SK-N-SH (cell line): Measurements from ENCODE around the gene PPP1R1A. TPM values are rescaled to one million over a fixed set of nuclear protein-coding genes. Genes with fewer than 3 reads are reported as not detected.

Source experiments
- CTCF ChIA-PET: fragments of 300-600, 350-600 bp; formaldehyde crosslinking; extraction: SDS; loops from one replicate; lab custom pipeline; 2021; lab: Yijun Ruan, JAX
- POLR2A ChIA-PET: fragments of 350-600 bp; sonication (Branson Sonifier 250); formaldehyde crosslinking; extraction: SDS; loops from one replicate; lab custom pipeline; 2020; ENCODE audit warnings: antibody characterized with exemption, inconsistent platforms; lab: Yijun Ruan, JAX
- DNase-seq: peaks from one replicate; pipeline ENCODE4 v3.0.0; 2012
- H2AFZ ChIP-seq: fragments of 200-600 bp; sonication (generic); 2 replicates; pipeline ENCODE4 v1.8.1; 2016; ENCODE audit warnings: antibody characterized with exemption, mild to moderate bottlenecking, low read depth
- H3F3A ChIP-seq: fragments of 200-600 bp; sonication (generic); replicated peaks from 2 replicates; pipeline ENCODE3; 2016; ENCODE audit warnings: antibody characterized with exemption, mild to moderate bottlenecking; ENCODE audit not compliant: insufficient read depth
- H3K27ac ChIP-seq, 2 experiments: fragments of 200-500 bp in 1 of 2; fragments of 200-600 bp in 1 of 2; sonication (Bioruptor generic) in 1 of 2; sonication (generic), shearing (Covaris generic) in 1 of 2; 2 replicates each; pipeline versions ENCODE4 v1.5.1 to v1.6.1; 2014 to 2016; ENCODE audit warnings: low read depth in 2 of 2, inconsistent platforms in 1 of 2, low read length in 1 of 2, mild to moderate bottlenecking in 1 of 2, mixed read lengths in 1 of 2
- H3K27me3 ChIP-seq: fragments of 200-600 bp; sonication (generic), shearing (Covaris generic); 2 replicates; pipeline ENCODE4 v1.6.1; 2016; ENCODE audit warnings: mixed run types; ENCODE audit not compliant: insufficient read depth
- H3K36me3 ChIP-seq, 2 experiments: fragments of 200-500 bp in 1 of 2; fragments of 200-600 bp in 1 of 2; sonication (Bioruptor generic) in 1 of 2; sonication (generic) in 1 of 2; replicated peaks in 1 of 2; 2 replicates each; pipeline versions ENCODE3 to v1.5.1; 2014 to 2016; ENCODE audit warnings: low read length in 1 of 2, mild to moderate bottlenecking in 1 of 2; ENCODE audit not compliant: insufficient read depth in 2 of 2, control insufficient read depth in 1 of 2
- H3K4me1 ChIP-seq, 2 experiments: fragments of 200-500 bp in 1 of 2; fragments of 200-600 bp in 1 of 2; sonication (Bioruptor generic) in 1 of 2; sonication (generic), shearing (Covaris generic) in 1 of 2; 2 replicates each; pipeline versions ENCODE4 v1.5.1 to v1.6.1; 2014 to 2016; ENCODE audit warnings: low read depth in 1 of 2, low read length in 1 of 2, mixed run types in 1 of 2; ENCODE audit not compliant: insufficient read depth in 2 of 2, control insufficient read depth in 1 of 2
- H3K4me2 ChIP-seq: fragments of 200-600 bp; sonication (generic), shearing (Covaris generic); 2 replicates; pipeline ENCODE4 v1.6.1; 2017; ENCODE audit warnings: mixed run types
- H3K4me3 ChIP-seq, 2 experiments: fragments of 200-500 bp in 1 of 2; fragments of 200-600 bp in 1 of 2; sonication (Bioruptor generic) in 1 of 2; sonication (generic), shearing (Covaris generic) in 1 of 2; 2 replicates each; pipeline versions ENCODE4 v1.5.1 to v1.8.1; 2014 to 2016; ENCODE audit warnings: low read depth in 2 of 2, inconsistent platforms in 1 of 2, low read length in 1 of 2, mild to moderate bottlenecking in 1 of 2, mixed read lengths in 1 of 2, moderate library complexity in 1 of 2
- H3K79me2 ChIP-seq: fragments of 200-600 bp; sonication (generic); 2 replicates; pipeline ENCODE4 v1.8.1; 2017; ENCODE audit warnings: mild to moderate bottlenecking; ENCODE audit not compliant: insufficient read depth
- H3K9ac ChIP-seq: fragments of 200-600 bp; sonication (generic); 2 replicates; pipeline ENCODE4 v1.6.1; 2017; ENCODE audit warnings: mixed run types
- H3K9me2 ChIP-seq: fragments of 200-600 bp; sonication (generic); 2 replicates; pipeline ENCODE4 v1.6.1; 2017; ENCODE audit warnings: mixed run types
- H3K9me3 ChIP-seq: fragments of 200-600 bp; sonication (generic); 2 replicates; pipeline ENCODE4 v1.6.1; 2017; ENCODE audit warnings: mixed run types, mild to moderate bottlenecking, moderate library complexity
- H4K20me1 ChIP-seq: fragments of 200-600 bp; sonication (generic); 2 replicates; pipeline ENCODE4 v1.6.1; 2017; ENCODE audit warnings: mild to moderate bottlenecking, mixed run types; ENCODE audit not compliant: insufficient read depth
- CHD2 ChIP-seq: fragments of 150-350 bp; IDR thresholded peaks from 2 replicates; pipeline ENCODE4 v1.6.1; 2018; ENCODE audit warnings: low read length; ENCODE audit not compliant: partially characterized antibody
- ELF1 ChIP-seq: IDR thresholded peaks from 2 replicates; pipeline ENCODE4 v1.4.0; 2012
- EP300 ChIP-seq, 2 experiments: IDR thresholded peaks; 2 replicates each; pipeline versions ENCODE4 v1.4.0 to v1.6.1; 2012; ENCODE audit warnings: borderline replicate concordance in 1 of 2, low read depth in 1 of 2, low read length in 1 of 2
- EZH2phosphoT487 ChIP-seq: fragments of 200-600 bp; sonication (generic); IDR thresholded peaks from 2 replicates; pipeline ENCODE4 v1.6.1; 2017; ENCODE audit warnings: low read depth, mixed run types, mild to moderate bottlenecking, antibody characterized with exemption, moderate library complexity, borderline replicate concordance
- GATA2 ChIP-seq: sonication (generic); formaldehyde crosslinking; IDR thresholded peaks from 2 replicates; pipeline ENCODE4 v1.5.0; 2020; ENCODE audit warnings: mild to moderate bottlenecking, missing genetic modification reagents
- IRF3 ChIP-seq: fragments of 150-350 bp; IDR thresholded peaks from 2 replicates; pipeline ENCODE4 v1.6.1; 2016; ENCODE audit warnings: mild to moderate bottlenecking, low read depth, low read length
- JUND ChIP-seq: IDR thresholded peaks from 2 replicates; pipeline ENCODE4 v1.4.0; 2012
- MXI1 ChIP-seq: IDR thresholded peaks from 2 replicates; pipeline ENCODE4 v1.6.1; 2012; ENCODE audit warnings: mild to moderate bottlenecking, low read depth, low read length, improper control_type of control experiment
- NFIC ChIP-seq: IDR thresholded peaks from 2 replicates; pipeline ENCODE4 v1.4.0; 2012; ENCODE audit warnings: borderline replicate concordance
- NRF1 ChIP-seq: IDR thresholded peaks from 2 replicates; pipeline ENCODE4 v1.6.1; 2012; ENCODE audit warnings: low read depth, mild to moderate bottlenecking, low read length
- RAD21 ChIP-seq: IDR thresholded peaks from 2 replicates; pipeline ENCODE4 v1.6.1; 2012; ENCODE audit warnings: mild to moderate bottlenecking, low read length
- RCOR1 ChIP-seq: fragments of 150-350 bp; IDR thresholded peaks from 2 replicates; pipeline ENCODE4 v1.6.1; 2017; ENCODE audit warnings: antibody characterized with exemption, low read length
- RFX5 ChIP-seq: IDR thresholded peaks from 2 replicates; pipeline ENCODE4 v1.6.1; 2012; ENCODE audit warnings: mild to moderate bottlenecking, improper control_type of control experiment, low read length
- RXRA ChIP-seq: IDR thresholded peaks from 2 replicates; pipeline ENCODE4 v1.4.0; 2012; ENCODE audit warnings: low read depth, mild to moderate bottlenecking, borderline replicate concordance
- SIN3A ChIP-seq: IDR thresholded peaks from 2 replicates; pipeline ENCODE4 v1.6.1; 2012; ENCODE audit warnings: low read depth, mild to moderate bottlenecking, low read length, moderate library complexity, borderline replicate concordance
- TAF1 ChIP-seq: IDR thresholded peaks from 2 replicates; pipeline ENCODE4 v1.6.1; 2012; ENCODE audit warnings: low read depth, mild to moderate bottlenecking, low read length, moderate library complexity, borderline replicate concordance
- TEAD4 ChIP-seq: IDR thresholded peaks from 2 replicates; pipeline ENCODE4 v1.4.0; 2012; ENCODE audit warnings: mild to moderate bottlenecking, borderline replicate concordance; ENCODE audit not compliant: insufficient read depth
- USF1 ChIP-seq: IDR thresholded peaks from 2 replicates; pipeline ENCODE4 v1.4.0; 2012; ENCODE audit warnings: low read depth, borderline replicate concordance
- ZBTB33 ChIP-seq: IDR thresholded peaks from 2 replicates; pipeline ENCODE4 v1.4.0; 2012; ENCODE audit warnings: low read depth, borderline replicate concordance
- WGBS: methylation state at CpG from one replicate; pipeline ENCODE4 v1.1.6; 2017; ENCODE audit warnings: low lambda C conversion rate; 5-methylcytosine and 5-hydroxymethylcytosine counted together
- polyA plus RNA-seq, 3 experiments: library from polyadenylated mRNA; depleted of rRNA; stranded (reverse); fragments of >200 nt; gene quantifications; 2 replicates each; pipeline ENCODE4 v1.2.3, GENCODE V29; 2012

PPP1R1A gene
- polyA plus RNA-seq, 1 of the 3 experiments (the other 2 are of a cell fraction), result not detected

GRCh38 chr12:54566792-54567191 lies 21.7 kb downstream of the PPP1R1A start:
- Histone ChIP-seq H3K79me2 (no peaks in the 10 kb centered on the region), H3K4me1 (no peaks in the 10 kb centered on the region), H3K36me3 (no peaks in the 10 kb centered on the region), H3K27me3 (peaks cover 41% of the 10 kb centered on the region), H4K20me1 (no peaks in the 10 kb centered on the region), H3K9me3 (no peaks in the 10 kb centered on the region), H3F3A (no peaks in the 10 kb centered on the region), H3K9me2 (no peaks in the 10 kb centered on the region), H3K4me3 (no peak overlapping the region), H3K4me2 (no peak overlapping the region), H3K27ac (no peak overlapping the region), H3K9ac (no peak overlapping the region), H2AFZ (no peak overlapping the region)
- TF ChIP-seq RXRA (no peak), GATA2 (CRISPR knock-in tag) (no peak), NRF1 (no peak), USF1 (no peak), CHD2 (no peak), IRF3 (no peak), ZBTB33 (no peak), RCOR1 (no peak), MXI1 (no peak), TEAD4 (no peak), RAD21 (no peak), EP300 (IDR thresholded peaks at IDR 0.05; ENCODE audit: borderline replicate concordance in 1 of 2, low read depth in 1 of 2, low read length in 1 of 2) (no peak), SIN3A (no peak), NFIC (no peak), JUND (no peak), RFX5 (no peak), ELF1 (no peak), TAF1 (no peak), EZH2phosphoT487 (no peak)
- DNase-seq, result no peak
- 25% methylated on average over 5 of the region's 5 CpGs for WGBS
- POLR2A ChIA-PET, result no interaction called here
- CTCF ChIA-PET, result interaction anchor here (2.2 to 7.2 kb wide), 2 partner anchors 12 to 30 kb away, joined by 7 to 50 read pairs; no protein-coding TSS in a partner anchor
